GM15510 (cell line): ENCODE results near the gene TBC1D21.

ENCODE experiments used
- POLR2A ChIP-seq: IDR thresholded peaks from 3 replicates; pipeline ENCODE4 v1.6.1; 2011; ENCODE audit warnings: borderline replicate concordance; ENCODE audit not compliant: insufficient read length; ENCODE audit errors: extremely low read depth

TBC1D21 gene

DNA sequence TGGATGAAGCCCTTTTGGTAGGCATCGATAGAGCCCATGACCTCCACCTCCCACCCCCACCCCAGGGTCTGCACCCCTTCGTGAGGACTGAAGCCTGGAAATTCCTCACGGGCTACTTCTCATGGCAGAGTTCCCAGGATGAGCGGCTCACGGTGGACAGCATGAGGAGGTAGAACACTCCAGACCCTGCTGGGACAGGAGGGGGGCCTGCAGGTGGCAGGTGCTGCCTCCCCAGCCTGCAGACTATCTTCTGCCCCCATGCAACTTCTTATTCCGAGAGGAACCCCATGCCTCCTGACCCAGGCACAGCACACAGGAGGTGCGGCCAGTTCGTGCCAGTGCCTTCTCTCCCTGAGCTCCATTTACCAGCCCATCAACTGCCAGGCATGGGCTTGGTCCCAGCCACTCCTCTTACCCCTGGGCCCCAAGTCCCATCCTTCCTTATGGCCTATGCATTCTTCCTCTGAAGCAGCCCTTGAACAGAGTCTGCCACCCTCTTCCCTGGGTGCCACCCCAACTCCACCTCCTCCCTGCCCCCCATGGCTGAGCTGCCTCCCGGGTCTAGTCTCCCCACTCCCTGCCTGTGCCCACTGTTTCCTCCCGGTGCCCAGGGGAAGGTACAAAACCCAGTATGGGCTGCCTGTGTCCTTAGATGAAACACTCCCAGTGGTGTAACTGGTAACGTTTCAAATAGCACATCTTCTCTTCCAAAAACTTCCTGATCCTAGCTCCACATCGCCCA lies 8.4 kb downstream of the TBC1D21 start:
- TF ChIP-seq POLR2A: no peak

DNA sequence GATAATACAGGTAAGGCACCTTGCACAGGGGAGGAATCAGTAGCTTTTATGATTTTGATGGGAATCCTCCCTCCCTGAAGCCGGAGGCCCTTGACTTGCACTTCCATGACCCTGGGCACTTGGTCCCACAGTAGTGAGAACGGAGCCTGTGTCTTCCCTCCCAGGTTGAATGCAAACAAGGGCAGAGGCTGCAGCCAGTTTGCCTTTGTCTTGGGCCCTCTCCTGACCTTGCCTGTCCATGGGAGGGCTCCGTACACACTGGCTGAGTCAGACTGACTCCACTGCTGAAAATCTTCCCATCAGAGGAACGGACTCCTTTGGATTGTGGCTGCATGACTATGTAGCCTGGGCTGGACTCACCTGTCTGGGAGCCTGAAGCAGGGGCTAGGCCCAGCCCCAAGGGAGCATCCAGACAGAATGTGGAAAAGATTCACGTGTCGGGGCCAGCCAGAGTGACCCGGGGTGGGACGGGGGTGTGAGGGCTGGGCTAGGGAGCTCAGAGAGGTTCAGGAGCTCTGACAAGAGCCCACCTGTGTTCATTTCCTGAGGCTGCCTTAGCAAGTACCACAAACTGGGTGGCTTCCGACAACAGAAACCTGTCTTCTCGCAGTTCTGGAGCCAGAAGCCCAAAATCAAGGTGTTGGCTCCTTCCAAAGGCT lies 9.5 kb downstream of the TBC1D21 start:
- TF ChIP-seq POLR2A: no peak

DNA sequence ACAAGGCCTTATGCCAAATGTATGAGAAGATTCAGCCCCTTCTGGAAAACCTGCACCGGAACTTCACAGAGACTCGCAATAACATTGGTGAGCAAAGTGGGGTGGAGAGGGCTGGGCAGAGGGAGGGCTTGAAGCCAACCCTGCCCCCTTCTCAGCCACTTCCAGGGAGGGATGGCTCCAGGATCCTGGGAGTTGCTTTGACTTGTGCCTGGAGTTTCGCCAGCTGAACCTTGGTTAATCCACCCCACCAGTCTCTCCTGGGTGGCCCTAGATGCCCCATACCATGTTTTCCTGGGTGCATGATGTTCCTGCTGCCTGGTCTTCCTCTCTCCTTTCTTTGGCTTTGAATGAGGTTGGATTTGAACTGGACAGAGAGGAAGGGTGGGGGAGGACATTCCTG lies 10.8 kb downstream of the TBC1D21 start:
- no peak for TF ChIP-seq POLR2A

DNA sequence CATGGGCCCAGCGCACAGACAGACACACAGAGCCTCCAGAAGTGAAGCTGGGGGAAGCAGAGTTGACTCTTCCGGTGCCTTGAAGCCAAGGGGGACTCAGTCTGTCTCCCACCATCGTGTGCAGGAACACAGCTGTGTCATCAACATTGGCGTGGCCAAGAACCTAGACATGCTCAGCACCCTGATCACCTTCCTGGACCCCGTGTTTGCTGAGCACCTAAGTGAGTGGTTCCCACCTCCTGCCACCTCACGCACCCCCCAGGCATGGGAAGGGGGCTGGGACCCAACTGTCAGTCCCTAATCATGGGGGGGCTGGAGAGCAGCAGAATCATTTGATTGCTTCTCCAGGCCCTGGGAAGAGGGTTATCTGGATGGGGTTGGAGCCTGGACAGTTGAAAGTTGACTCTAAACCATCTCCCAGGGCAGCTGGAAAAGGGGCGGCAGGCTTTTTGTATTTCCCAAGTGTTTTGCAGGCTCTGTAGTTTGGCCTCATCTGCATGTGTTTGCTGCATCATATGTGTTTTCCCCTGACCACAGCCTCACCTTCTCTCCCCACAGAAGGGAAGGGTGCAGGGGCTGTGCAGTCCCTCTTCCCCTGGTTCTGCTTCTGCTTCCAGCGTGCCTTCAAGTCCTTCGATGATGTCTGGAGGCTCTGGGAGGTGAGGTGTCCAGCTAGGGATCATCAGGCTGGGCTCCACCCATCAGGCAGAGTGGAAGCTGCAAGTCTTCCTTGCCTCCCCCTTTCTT lies 12.8 kb downstream of the TBC1D21 start:
- no peak for TF ChIP-seq POLR2A

DNA sequence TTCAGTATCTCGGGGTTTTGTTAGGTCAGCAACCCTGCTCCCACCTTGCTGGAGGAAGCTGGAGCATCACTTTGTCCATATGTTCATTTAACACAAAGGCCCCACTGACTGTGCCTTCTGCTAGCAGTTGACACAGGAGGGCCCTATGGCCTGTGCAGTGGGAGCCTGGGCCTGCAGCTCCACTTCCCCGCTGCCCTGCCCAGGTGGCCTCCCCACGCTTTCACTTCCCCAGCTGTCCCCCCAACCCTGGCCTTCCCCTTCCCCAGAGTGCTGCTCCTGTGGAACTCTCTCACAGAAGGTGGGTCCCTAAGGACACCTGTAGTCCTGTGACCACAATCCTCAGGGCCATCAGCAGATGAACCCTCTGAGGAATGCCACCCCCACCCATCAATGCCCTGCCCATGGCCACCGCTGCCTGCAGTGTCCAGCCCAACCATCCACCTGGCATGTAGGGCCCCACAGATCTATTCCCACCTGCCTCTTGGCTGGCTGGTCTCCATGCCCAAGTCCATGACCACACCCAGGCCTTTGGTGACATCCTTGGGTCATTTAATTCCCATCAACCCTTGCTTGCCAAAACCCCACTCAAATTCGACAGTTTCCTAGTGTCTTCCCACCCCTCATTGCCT lies 13.5 kb downstream of the TBC1D21 start:
- TF ChIP-seq POLR2A: no peak

DNA sequence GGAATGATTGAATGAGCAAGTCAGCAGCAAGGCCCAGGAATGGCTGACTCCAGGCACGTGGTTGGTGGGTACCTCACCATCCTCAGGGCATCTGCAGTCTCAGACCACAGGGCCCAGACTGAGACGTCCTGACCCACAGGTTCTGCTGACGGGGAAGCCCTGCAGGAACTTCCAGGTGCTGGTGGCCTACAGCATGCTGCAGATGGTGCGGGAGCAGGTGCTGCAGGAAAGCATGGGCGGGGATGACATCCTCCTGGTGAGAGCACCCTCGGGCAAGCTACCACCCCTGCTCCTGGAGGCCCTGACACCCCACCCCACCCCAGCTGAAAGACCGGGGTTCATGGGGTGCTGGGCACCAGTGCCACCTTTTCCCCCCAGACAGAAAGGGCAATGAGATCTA lies 14.1 kb downstream of the TBC1D21 start:
- TF ChIP-seq POLR2A: no peak

DNA sequence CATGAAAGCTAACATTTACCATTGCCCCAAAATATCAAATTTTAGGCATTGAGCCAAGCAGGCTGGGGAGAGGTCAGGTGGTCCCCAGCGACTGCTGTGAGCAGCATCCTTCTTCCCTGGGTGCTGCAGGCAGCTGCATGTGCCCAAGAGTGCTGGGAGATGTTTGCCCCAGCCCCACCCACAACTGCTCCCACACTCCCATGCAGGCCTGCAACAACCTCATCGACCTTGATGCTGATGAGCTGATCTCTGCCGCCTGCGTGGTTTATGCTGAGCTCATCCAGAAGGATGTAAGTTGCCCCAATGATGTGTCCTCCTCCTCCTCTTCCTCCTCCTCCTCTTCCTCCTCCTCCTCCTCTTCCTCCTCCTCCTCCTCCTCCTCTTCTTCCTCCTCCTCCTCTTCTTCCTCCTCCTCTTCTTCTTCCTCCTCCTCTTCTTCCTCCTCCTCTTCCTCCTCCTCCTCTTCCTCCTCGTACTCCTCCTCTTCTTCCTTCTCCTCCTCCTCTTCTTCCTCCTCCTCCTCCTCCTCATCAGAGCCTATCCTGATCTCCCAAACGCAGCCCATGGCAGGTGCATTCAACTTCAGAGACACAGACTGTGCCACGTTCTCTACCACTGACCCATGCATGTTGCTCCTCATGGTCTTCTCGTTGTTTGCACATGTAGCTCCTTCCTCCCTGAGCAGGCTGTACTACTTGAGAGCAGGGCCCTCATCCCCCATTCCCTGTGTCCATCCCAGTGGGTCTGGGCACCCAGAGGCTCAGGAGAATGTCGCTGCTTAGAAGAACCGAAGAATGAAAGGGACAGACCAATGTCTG lies 15.1 kb downstream of the TBC1D21 start:
- TF ChIP-seq POLR2A: no peak

DNA sequence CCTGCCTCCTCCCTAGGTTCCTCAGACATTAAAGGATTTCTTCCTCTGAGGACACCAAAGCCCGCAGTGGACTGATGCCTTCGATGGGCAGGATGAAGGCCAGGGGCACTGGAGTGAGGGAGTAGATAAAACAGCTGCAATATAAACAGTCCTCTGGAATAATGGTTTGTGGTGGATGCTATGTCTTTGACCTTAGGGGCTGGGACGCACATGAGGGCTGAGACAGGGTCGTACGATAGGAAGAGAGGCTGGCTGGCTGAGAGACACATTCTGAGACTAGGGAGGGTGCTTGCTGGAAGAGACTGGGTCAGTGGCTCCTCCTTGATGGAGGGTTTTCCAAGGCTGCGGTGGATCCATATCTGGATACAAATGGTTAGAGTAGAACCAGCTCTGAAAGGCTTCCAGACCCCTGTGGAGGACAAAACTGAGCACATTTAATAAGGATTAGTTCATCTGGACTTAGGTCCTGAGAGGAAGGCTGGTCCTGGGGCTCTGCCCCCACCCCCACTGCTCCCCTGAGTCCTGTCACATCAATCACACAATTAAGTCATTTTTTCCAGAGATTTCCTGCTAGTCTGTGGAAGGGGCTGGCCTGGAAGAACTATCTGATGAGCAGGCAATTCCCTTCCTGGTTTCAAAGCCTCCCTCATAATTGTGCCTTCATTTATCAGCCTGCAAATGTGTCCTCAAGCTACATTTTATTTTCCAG lies 15.8 kb downstream of the TBC1D21 start:
- no peak for TF ChIP-seq POLR2A

DNA sequence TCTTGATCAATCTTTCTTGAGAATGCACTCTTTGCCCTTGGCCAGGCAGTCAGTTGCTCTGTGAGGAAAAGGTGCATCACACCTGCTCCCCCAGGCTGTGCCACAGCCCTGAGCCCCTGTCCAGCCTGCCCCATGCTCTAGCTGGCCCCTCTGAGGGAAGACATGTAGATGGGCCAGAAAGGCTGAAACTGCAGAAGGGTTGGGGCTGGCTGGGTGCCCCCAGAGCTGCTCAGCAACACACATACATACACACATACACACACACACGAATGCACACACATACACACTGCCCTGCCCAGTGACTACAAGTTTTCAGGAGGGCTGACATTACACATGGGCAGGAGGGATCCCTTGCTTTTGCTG lies 16.4 kb downstream of the TBC1D21 start:
- no peak for TF ChIP-seq POLR2A

DNA sequence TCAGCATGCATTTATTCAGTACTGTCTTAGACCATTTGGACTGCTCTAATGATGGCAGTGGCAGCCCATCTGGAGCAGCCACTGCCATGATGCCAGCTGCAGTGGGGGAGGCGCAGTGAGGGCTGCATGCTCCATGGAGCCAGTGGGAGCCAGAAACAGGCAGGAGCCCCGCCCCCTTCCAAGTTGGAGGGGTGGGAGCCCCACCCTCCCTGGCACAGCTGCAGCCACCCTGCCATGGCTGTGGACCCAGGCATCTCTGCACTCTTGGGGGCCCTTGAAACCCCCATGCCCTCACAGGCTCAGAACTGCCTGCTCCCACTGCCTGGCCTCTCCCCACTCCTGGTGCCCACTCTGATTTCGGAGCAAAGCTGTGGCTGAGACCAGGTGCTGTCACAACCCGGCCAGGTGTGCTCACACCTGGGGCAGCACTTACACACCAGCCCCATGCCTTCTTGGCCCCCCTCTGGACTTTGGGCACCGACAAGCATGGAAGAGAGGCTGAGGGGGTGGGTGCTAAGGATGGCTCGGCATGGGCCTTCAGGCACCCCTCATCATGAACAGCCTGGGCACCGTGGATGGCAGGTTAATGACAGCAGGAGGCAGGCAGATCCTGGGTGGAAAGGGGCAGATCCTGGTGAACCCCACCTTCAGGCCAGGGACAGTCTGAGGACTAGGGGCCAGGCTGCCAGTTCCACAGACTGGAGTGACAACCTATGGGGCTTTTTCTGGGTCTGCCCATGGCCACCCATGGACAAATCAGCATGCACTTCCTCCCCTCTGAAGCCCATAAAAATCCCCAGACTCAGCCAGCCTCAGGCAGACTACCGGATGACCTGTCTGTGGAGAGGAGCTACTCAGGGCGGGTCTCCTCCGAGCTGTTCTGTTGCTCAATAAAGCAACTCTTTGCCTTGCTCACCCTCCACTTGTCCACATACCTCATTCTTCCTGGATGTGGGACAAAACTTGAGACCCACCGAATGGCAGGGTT lies 18.3 kb downstream of the TBC1D21 start:
- no peak for TF ChIP-seq POLR2A

DNA sequence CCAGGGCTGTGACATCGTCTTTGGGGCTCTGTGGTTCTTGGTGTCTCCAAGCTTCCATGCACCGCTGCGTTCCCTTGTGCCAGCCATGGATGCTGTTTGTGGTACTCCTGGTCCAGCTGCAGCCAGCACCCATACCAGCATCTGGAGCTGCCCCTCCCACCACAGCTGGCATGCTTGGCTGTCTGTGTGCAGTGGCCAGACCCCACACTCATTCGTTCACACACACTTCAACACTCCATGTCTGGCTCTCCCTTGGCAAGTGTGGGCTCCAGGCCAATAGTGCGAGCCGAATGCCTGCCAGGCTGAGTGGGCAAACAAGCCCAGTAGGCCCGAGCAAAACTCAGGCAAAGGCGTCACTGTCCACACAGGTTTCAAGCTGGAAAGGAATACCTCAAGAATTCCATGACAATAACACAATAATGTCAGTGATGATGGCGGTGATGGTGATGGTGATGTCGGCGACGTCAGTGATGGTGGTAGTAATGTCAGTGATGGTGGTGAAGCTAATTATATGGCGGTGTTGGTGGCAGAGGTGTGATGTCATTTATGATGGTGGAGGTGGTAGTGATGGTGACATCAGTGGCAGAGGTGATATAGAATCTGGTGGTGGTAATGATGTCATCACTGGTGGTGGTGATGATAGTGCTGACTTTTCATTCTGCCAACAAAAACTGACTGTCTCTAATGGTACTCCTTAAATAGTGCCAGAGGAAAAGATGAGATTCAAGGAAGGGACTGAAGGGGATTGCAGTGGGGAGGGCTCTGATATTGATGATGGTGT lies 19.3 kb downstream of the TBC1D21 start:
- TF ChIP-seq POLR2A: no peak
